Prostate gland (tissue), 2 donors: ENCODE measurements around the gene CAND2. TPM values are rescaled to one million over a fixed set of nuclear protein-coding genes. Genes with fewer than 3 reads are reported as not detected.

ENCODE experiments used
- DNase-seq: peaks from one replicate; pipeline ENCODE4 v3.0.0-alpha.2; 2019; ENCODE audit warnings: low spot score
- H3K27ac ChIP-seq, 2 donors: fragments of 200-600 bp; sonication (generic); 2 replicates each; pipeline ENCODE4 v1.5.1; 2017 to 2019
- H3K27me3 ChIP-seq: fragments of 200-600 bp; sonication (generic); replicated peaks from 2 replicates; pipeline ENCODE4 v1.5.1; 2019; ENCODE audit not compliant: insufficient read depth
- H3K36me3 ChIP-seq, 2 donors: fragments of 200-600 bp; sonication (generic); 1 replicate in 1 of 2; 2 replicates in 1 of 2; pipeline versions ENCODE4 v1.5.1 to v1.8.1; 2017 to 2019
- H3K4me1 ChIP-seq: fragments of 200-600 bp; sonication (generic); replicated peaks from 2 replicates; pipeline ENCODE4 v1.5.1; 2019
- H3K4me3 ChIP-seq, 2 donors: fragments of 200-600 bp; sonication (generic); 2 replicates each; pipeline ENCODE4 v1.5.1; 2017 to 2019
- H3K9me3 ChIP-seq: fragments of 200-600 bp; sonication (generic); 2 replicates; pipeline ENCODE4 v1.5.1; 2017
- CTCF ChIP-seq, 4 experiments: fragments of 200-600 bp in 2 of 4; fragments of 450-650 bp in 2 of 4; sonication (generic) in 2 of 4; IDR thresholded peaks; 1 replicate in 3 of 4; 2 replicates in 1 of 4; pipeline ENCODE4 v1.5.1; 2016 to 2019; ENCODE audit warnings: antibody characterized with exemption in 4 of 4, mild to moderate bottlenecking in 2 of 4, moderate library complexity in 2 of 4
- POLR2A ChIP-seq: fragments of 450-650 bp; IDR thresholded peaks from one replicate; pipeline ENCODE4 v1.6.1; 2016; ENCODE audit warnings: antibody characterized with exemption, mild to moderate bottlenecking
- POLR2AphosphoS5 ChIP-seq: sonication (generic); formaldehyde crosslinking; IDR thresholded peaks from one replicate; pipeline ENCODE4 v1.6.1; 2017; ENCODE audit warnings: antibody characterized with exemption
- WGBS: methylation state at CpG from one replicate; pipeline ENCODE4 v1.1.5; 2018; 5-methylcytosine and 5-hydroxymethylcytosine counted together
- intact Hi-C: fragments of 100-400 bp; cut with DNase I; formaldehyde crosslinking; loops from one replicate; pipeline ENCODE4 v1.14.2; 2022
- total RNA-seq, 2 donors: library from RNA; depleted of rRNA; stranded (reverse); fragments of >200 nt; gene quantifications; one replicate each; pipeline ENCODE4 v1.1.0, GENCODE V29; 2016

CAND2 gene
- total RNA-seq = 10 to 100 TPM in 1 of 2 donors, 1 to 10 TPM in 1; 8.4 to 86.3 TPM

- Histone ChIP-seq H3K4me1 (no peaks in the 10 kb centered on the region), H3K27me3 (no peaks in the 10 kb centered on the region), H3K36me3 (no peaks in the 10 kb centered on the region), H3K4me3 (peak within 1 kb of the TSS; percentile 38 to 54), H3K9me3 (no peaks in the 10 kb centered on the region), H3K27ac (peak within 1 kb of the TSS; percentile 70 to 75)
- TF ChIP-seq POLR2AphosphoS5 (no peak), POLR2A (peak; percentile 13), CTCF (IDR thresholded peaks at IDR 0.05) (peak in 1 of 4 experiments; percentile 10)
- DNase-seq = no peak
- 7% methylated on average over 55 of the region's 61 CpGs for WGBS
- intact Hi-C loops = no loop called here
These were observed at the start of gene CAND2 for GRCh38 chr3:12796171-12797123. Gene CAND2, plus strand, starts transcription at chr3:12796680. Its CDS starts 41 bp downstream, at chr3:12796721.

GRCh38 chr3:12748477-12748876, 48.0 kb upstream of the CAND2 start:
- no peak overlapping the region for H3K27ac ChIP-seq
- H3K4me1 ChIP-seq = no peaks in the 10 kb centered on the region
- TF ChIP-seq POLR2AphosphoS5 (no peak), POLR2A (no peak), CTCF (IDR thresholded peaks at IDR 0.05) (no peak)
- no peak for DNase-seq
- H3K9me3 ChIP-seq = no peaks in the 10 kb centered on the region
- intact Hi-C loops = no loop called here
- 95% methylated on average over 5 of the region's 5 CpGs for WGBS
- no peaks in the 10 kb centered on the region for H3K27me3 ChIP-seq
- no peaks in the 10 kb centered on the region for H3K36me3 ChIP-seq
- no peak overlapping the region for H3K4me3 ChIP-seq

- DNase-seq = peak; percentile 31
- intact Hi-C loops = no loop called here
- TF ChIP-seq POLR2AphosphoS5 = no peak
- TF ChIP-seq POLR2A = no peak
- TF ChIP-seq CTCF (IDR thresholded peaks at IDR 0.05) = no peak
These were observed 46.3 kb upstream of the CAND2 start for GRCh38 chr3:12750223-12750622.

GRCh38 chr3:12750658-12751071, 45.8 kb upstream of the CAND2 start:
- intact Hi-C loops = no loop called here
- H3K36me3 ChIP-seq = no peaks in the 10 kb centered on the region
- no peak for TF ChIP-seq CTCF (IDR thresholded peaks at IDR 0.05)
- no peak for TF ChIP-seq POLR2A
- H3K9me3 ChIP-seq = no peaks in the 10 kb centered on the region
- no peak overlapping the region for H3K27ac ChIP-seq
- H3K4me1 ChIP-seq = no peaks in the 10 kb centered on the region
- H3K27me3 ChIP-seq = no peaks in the 10 kb centered on the region
- H3K4me3 ChIP-seq = no peak overlapping the region
- WGBS = 68% methylated on average over 4 of the region's 4 CpGs
- no peak for DNase-seq

More at GRCh38 chr3:12750223-12750622, 46.3 kb upstream of the CAND2 start:
- 3% methylated on average over 3 of the region's 3 CpGs for WGBS
- Histone ChIP-seq H3K27me3 (no peaks in the 10 kb centered on the region), H3K4me1 (no peaks in the 10 kb centered on the region), H3K9me3 (no peaks in the 10 kb centered on the region), H3K36me3 (no peaks in the 10 kb centered on the region), H3K27ac (no peak overlapping the region), H3K4me3 (no peak overlapping the region)

GRCh38 chr3:12751571-12751970, 44.9 kb upstream of the CAND2 start:
- no peaks in the 10 kb centered on the region for H3K36me3 ChIP-seq
- H3K9me3 ChIP-seq = no peaks in the 10 kb centered on the region
- intact Hi-C loops = no loop called here
- DNase-seq = no peak
- TF ChIP-seq CTCF (IDR thresholded peaks at IDR 0.05) = no peak
- no peak for TF ChIP-seq POLR2A
- no peak for TF ChIP-seq POLR2AphosphoS5
- H3K27me3 ChIP-seq = no peaks in the 10 kb centered on the region
- WGBS = 76% methylated on average over 5 of the region's 5 CpGs
- H3K4me1 ChIP-seq = no peaks in the 10 kb centered on the region
- H3K4me3 ChIP-seq = no peak overlapping the region
- no peak overlapping the region for H3K27ac ChIP-seq
